ENCODE results near the gene TRAF3.
A peak's percentile ranks its signal among the peaks of the same experiment; 100 is the strongest.

TRAF3 gene

GRCh38 chr14:102913341-102914211 is 136.3 kb downstream of the TRAF3 start:
- TF ChIP-seq POLR2A (IDR thresholded peaks at IDR 0.05; ENCODE audit: low read length) (no peak), GATA1 (IDR thresholded peaks at IDR 0.05; ENCODE audit: low read depth, low read length) (no peak)
- no peak for DNase-seq

DNA sequence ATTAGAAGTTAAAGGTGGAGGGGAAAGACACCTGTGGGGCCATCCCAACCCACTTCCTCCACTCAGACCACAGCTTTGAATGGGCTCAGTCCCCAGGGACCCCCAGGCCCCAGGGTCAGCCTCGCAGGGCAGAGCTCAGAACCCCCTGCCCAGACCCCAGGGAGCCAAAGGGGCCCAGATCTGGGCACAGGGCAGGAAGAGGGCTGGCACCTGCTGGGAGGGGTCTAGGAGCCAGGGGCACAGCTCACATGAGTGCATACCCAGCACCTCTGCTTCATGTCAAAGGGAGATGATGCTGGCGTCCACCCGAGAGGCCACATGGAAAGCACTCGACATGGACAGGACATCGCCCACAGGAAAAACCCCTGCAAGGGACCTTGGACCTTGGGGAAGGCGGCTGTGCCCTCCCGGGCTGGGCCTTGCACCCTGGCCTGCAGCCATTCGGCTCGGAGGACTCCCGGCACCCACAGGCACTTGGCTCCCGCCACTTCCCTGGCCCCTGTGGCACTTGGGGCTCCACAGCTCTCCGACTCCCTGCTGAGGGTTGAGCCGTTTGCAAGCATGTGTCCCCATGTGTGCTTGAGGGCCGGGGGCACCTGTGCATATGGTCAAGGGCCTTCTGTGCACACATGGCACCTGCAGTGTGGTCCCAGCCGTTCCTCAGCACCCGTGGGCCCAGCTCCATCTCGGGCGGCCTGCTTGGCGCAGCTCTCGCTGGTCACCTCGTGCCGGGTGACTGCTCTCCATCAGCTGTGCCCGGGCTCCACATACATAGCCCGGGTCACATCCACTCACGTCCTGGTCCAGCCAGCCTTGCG is 137.4 kb downstream of the TRAF3 start:
- TF ChIP-seq POLR2A (IDR thresholded peaks at IDR 0.05; ENCODE audit: low read length), result no peak
- no peak for TF ChIP-seq GATA1 (IDR thresholded peaks at IDR 0.05; ENCODE audit: low read depth, low read length)
- no peak for DNase-seq

DNA sequence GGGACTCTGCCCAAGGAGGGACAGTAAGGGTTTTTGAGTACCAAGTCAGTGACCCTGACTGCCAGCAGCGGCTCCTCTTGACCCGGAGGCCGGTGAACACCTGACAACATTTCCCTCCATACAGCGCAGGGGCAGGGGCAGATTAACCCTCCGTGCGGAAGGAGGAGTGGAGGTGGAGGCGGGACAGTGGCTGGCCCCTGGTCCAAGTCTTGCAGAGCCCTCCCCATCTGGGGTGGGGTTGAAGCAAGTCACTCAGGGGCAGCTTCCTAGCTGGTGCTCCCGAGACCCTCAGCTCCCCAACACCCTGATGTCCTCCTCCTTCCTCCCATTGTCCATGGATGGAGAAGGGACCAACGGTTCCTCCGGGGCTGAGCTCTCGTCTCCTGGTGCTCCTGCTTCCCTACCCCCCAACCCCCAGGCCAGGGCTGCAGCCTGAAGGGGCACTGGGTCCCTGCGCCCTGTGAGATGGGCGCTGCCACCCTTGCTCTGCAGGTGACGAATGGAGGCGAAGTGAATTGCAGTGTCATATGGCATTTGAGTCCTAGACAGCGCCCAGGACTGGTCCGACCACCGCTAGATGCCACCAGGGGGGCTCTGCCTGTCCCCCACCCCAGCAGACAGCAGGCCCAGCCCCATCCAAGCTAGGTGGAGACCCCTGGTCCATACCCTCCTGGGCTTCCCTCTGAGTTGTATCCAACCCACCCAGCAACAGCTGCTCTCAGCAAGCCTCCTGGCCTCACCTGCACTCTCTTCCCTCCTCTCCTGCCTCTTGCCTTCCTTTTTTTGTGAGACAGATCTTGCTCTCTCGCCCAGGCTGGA is 138.3 kb downstream of the TRAF3 start:
- TF ChIP-seq POLR2A (IDR thresholded peaks at IDR 0.05; ENCODE audit: low read length) (no peak), GATA1 (IDR thresholded peaks at IDR 0.05; ENCODE audit: low read depth, low read length) (no peak)
- no peak for DNase-seq

DNA sequence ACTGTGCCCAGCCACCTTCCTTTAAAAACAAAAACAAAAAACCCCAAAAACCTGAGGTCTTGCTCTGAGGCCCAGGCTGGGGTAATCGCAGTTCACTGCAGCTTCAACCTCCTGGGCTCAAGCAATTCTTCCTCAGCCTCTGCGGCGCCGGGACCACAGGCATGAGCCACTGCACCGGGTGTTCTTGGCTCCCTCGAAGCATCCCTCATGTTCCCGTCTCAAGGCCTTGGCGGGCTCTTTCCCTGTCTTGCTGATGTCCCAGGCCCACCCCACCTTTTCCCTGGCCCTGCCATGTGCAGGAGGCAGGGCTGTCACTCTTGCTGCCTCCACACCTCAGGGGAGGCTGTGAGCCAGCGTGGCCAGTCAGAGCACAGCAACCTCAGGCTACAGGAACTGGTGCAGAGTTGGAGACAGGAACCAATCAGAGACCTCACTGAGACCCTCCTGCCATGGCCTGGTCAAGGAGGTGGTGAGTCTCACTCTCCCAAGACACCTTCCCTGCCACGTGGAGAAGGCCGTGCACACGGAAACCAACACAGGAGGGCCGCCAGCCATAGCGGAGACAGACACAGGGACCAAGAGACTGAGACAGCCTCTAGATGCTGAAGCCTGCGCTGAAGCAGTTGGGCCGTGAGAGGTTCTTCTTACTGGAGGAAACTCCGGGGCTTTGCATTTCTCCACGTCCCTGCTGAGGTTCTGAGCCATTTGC is 139.3 kb downstream of the TRAF3 start:
- DNase-seq, result no peak
- no peak for TF ChIP-seq POLR2A (IDR thresholded peaks at IDR 0.05; ENCODE audit: low read length)
- no peak for TF ChIP-seq GATA1 (IDR thresholded peaks at IDR 0.05; ENCODE audit: low read depth, low read length)

DNA sequence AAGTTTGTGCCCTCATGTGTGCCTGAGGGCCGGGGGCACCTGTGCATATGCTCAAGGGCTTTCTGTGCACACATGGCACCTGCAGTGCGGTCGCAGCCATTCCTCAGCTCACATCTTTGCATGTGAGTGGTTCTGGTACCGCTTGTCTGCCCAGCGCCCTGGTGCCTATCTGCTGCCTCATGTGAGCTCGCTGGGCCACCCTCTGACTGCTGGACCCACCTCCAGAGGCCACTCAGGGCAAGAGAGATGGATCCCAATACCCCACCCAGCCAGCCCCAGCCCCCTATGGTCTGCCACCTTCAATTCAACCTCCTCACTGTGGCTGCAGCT is 139.8 kb downstream of the TRAF3 start:
- no peak for DNase-seq
- TF ChIP-seq GATA1 (IDR thresholded peaks at IDR 0.05; ENCODE audit: low read depth, low read length), result no peak
- no peak for TF ChIP-seq POLR2A (IDR thresholded peaks at IDR 0.05; ENCODE audit: low read length)

GRCh38 chr14:102917469-102918211 is 140.4 kb downstream of the TRAF3 start:
- no peak for TF ChIP-seq GATA1 (IDR thresholded peaks at IDR 0.05; ENCODE audit: low read depth, low read length)
- no peak for TF ChIP-seq POLR2A (IDR thresholded peaks at IDR 0.05; ENCODE audit: low read length)
- DNase-seq, result peak; percentile 28 to 59

DNA sequence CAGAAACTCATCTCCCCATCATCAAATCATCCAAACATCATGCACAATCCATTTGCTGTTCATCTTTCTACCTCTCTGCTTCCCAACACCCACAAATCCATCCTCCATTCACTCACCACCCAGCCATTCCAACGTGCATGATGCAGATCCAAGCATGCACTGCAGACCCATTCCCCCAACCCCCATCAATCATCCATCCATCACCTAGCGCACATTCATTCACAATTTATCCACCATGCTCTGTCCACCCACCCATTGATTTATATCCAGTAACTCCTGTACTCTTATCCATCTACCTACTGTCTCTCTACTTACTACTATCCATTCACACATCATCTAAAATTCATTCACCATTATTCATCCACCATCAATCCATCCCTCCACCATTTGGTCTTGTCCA is 141.2 kb downstream of the TRAF3 start:
- TF ChIP-seq POLR2A (IDR thresholded peaks at IDR 0.05; ENCODE audit: low read length) (no peak), GATA1 (IDR thresholded peaks at IDR 0.05; ENCODE audit: low read depth, low read length) (no peak)
- DNase-seq, result no peak

GRCh38 chr14:102920273-102920997 is 143.2 kb downstream of the TRAF3 start:
- TF ChIP-seq GATA1 (IDR thresholded peaks at IDR 0.05; ENCODE audit: low read depth, low read length) (no peak), POLR2A (IDR thresholded peaks at IDR 0.05; ENCODE audit: low read length) (no peak)

GRCh38 chr14:102920998-102921304 is 143.7 kb downstream of the TRAF3 start:
- TF ChIP-seq GATA1 (IDR thresholded peaks at IDR 0.05; ENCODE audit: low read depth, low read length), result no peak
- no peak for TF ChIP-seq POLR2A (IDR thresholded peaks at IDR 0.05; ENCODE audit: low read length)
- no peak for DNase-seq

More at GRCh38 chr14:102920273-102920997, 143.2 kb downstream of the TRAF3 start:
- DNase-seq, result no peak

GRCh38 chr14:102922490-102923200 is 145.4 kb downstream of the TRAF3 start, which contains the start of gene AMN:
AMN (plus strand) TSS chr14:102922663; CDS start chr14:102922689, 26 bp downstream.
- TF ChIP-seq POLR2A (IDR thresholded peaks at IDR 0.05; ENCODE audit: low read length) (no peak), GATA1 (IDR thresholded peaks at IDR 0.05; ENCODE audit: low read depth, low read length) (no peak)
- no peak for DNase-seq

GRCh38 chr14:102923201-102923924 is 146.1 kb downstream of the TRAF3 start:
- TF ChIP-seq POLR2A (IDR thresholded peaks at IDR 0.05; ENCODE audit: low read length) (no peak), GATA1 (IDR thresholded peaks at IDR 0.05; ENCODE audit: low read depth, low read length) (no peak)
- DNase-seq, result no peak
